H1 (cell line): ENCODE measurements around the gene C1RL. TPM values are rescaled to one million over a fixed set of nuclear protein-coding genes. Genes with fewer than 3 reads are reported as not detected.

Source experiments
- CTCF ChIA-PET: fragments of 300-600 bp; sonication (Branson Sonifier 250); formaldehyde crosslinking; loops from one replicate; lab custom pipeline; 2021; ENCODE audit not compliant: partially characterized antibody; lab: Charles Lee
- POLR2A ChIA-PET: fragments of 300-600 bp; sonication (Branson Sonifier 250); formaldehyde crosslinking; loops from one replicate; lab custom pipeline; 2021; ENCODE audit warnings: inconsistent platforms; ENCODE audit not compliant: partially characterized antibody; lab: Charles Lee
- DNase-seq, 2 experiments: peaks; one replicate each; pipeline versions ENCODE4 v3.0.0 to v3.0.0-alpha.2; 2010 to 2022; ENCODE audit warnings: low spot score in 2 of 2, low read depth in 1 of 2, mixed read lengths in 1 of 2
- FAIRE-seq: peaks from 2 replicates; lab custom pipeline; 2011; peaks lifted over from hg19 to GRCh38; lab: Jason Lieb, UNC
- H2AFZ ChIP-seq: 2 replicates; pipeline ENCODE4 v1.8.1; 2012; ENCODE audit warnings: low read length, inconsistent platforms
- H2AK5ac ChIP-seq: 2 replicates; pipeline ENCODE4 v1.6.1; 2013; ENCODE audit warnings: low read depth, low read length
- H2BK120ac ChIP-seq: replicated peaks from 2 replicates; pipeline ENCODE3; 2013; ENCODE audit warnings: low read depth, low read length, inconsistent platforms
- H2BK12ac ChIP-seq: 2 replicates; pipeline ENCODE4 v1.6.1; 2013; ENCODE audit warnings: low read depth, low read length
- H2BK15ac ChIP-seq: 2 replicates; pipeline ENCODE4 v1.6.1; 2013; ENCODE audit warnings: low read length
- H2BK20ac ChIP-seq: 2 replicates; pipeline ENCODE4 v1.6.1; 2013; ENCODE audit warnings: low read length
- H2BK5ac ChIP-seq: 2 replicates; pipeline ENCODE4 v1.6.1; 2013; ENCODE audit warnings: low read depth, low read length
- H3K14ac ChIP-seq: 2 replicates; pipeline ENCODE4 v1.6.1; 2013; ENCODE audit warnings: inconsistent platforms; ENCODE audit not compliant: insufficient read length
- H3K18ac ChIP-seq: 2 replicates; pipeline ENCODE4 v1.6.1; 2013; ENCODE audit warnings: low read length; ENCODE audit errors: extremely low read depth
- H3K23ac ChIP-seq: 2 replicates; pipeline ENCODE4 v1.6.1; 2013; ENCODE audit warnings: inconsistent platforms; ENCODE audit not compliant: insufficient read length
- H3K23me2 ChIP-seq: 2 replicates; pipeline ENCODE4 v1.6.1; 2013; ENCODE audit warnings: low read depth, low read length
- H3K27ac ChIP-seq: 2 replicates; pipeline ENCODE4 v1.6.1; 2011; ENCODE audit warnings: low read depth, low read length, inconsistent platforms
- H3K27me3 ChIP-seq, 4 experiments: replicated peaks in 1 of 4; 1 replicate in 1 of 4; 2 replicates in 3 of 4; pipeline versions ENCODE4 v1.6.1 to v1.8.1; 2011 to 2013; ENCODE audit warnings: low read length in 3 of 4, mild to moderate bottlenecking in 3 of 4, inconsistent platforms in 2 of 4, mixed read lengths in 2 of 4, moderate library complexity in 1 of 4; ENCODE audit not compliant: control insufficient read depth in 3 of 4, insufficient read depth in 3 of 4; ENCODE audit errors: extremely low read depth in 1 of 4
- H3K36me3 ChIP-seq, 4 experiments: 2 replicates each; pipeline versions ENCODE4 v1.6.1 to v1.8.1; 2011 to 2013; ENCODE audit warnings: mild to moderate bottlenecking in 4 of 4, low read length in 3 of 4, moderate library complexity in 2 of 4, control low read depth in 1 of 4, inconsistent platforms in 1 of 4; ENCODE audit not compliant: insufficient read depth in 4 of 4, control insufficient read depth in 2 of 4
- H3K4ac ChIP-seq: replicated peaks from 2 replicates; pipeline ENCODE3; 2013; ENCODE audit warnings: low read length, low read depth, mixed read lengths, inconsistent platforms; ENCODE audit not compliant: insufficient read length
- H3K4me1 ChIP-seq, 4 experiments: replicated peaks in 1 of 4; 1 replicate in 1 of 4; 2 replicates in 3 of 4; pipeline versions ENCODE4 v1.6.1 to v1.8.1; 2011 to 2013; ENCODE audit warnings: low read length in 3 of 4, inconsistent platforms in 2 of 4, mixed read lengths in 1 of 4; ENCODE audit not compliant: insufficient read depth in 4 of 4, control insufficient read depth in 3 of 4
- H3K4me2 ChIP-seq, 2 experiments: 2 replicates each; pipeline versions ENCODE4 v1.6.1 to v1.8.1; 2011 to 2013; ENCODE audit warnings: low read depth in 2 of 2, low read length in 2 of 2, control low read depth in 1 of 2, inconsistent platforms in 1 of 2, mild to moderate bottlenecking in 1 of 2; ENCODE audit not compliant: insufficient read depth in 1 of 2
- H3K4me3 ChIP-seq, 4 experiments: fragments of 200-600, 300-600 bp in 1 of 4; sonication (generic), shearing (Covaris generic), sonication (Bioruptor Twin) in 1 of 4; 2 replicates each; pipeline versions ENCODE4 v1.5.1 to v1.8.1; 2011 to 2016; ENCODE audit warnings: low read length in 4 of 4, low read depth in 3 of 4, control low read depth in 2 of 4, inconsistent platforms in 2 of 4, mild to moderate bottlenecking in 2 of 4, mixed read lengths in 1 of 4, moderate library complexity in 1 of 4; ENCODE audit not compliant: insufficient read depth in 2 of 4; ENCODE audit errors: extremely low read depth in 1 of 4
- H3K56ac ChIP-seq: replicated peaks from 2 replicates; pipeline ENCODE3; 2013; ENCODE audit warnings: low read depth, mild to moderate bottlenecking, mixed read lengths, low read length, inconsistent platforms; ENCODE audit not compliant: insufficient read length
- H3K79me1 ChIP-seq: 2 replicates; pipeline ENCODE4 v1.6.1; 2013; ENCODE audit warnings: low read depth, low read length, control low read depth
- H3K79me2 ChIP-seq, 2 experiments: 2 replicates each; pipeline versions ENCODE4 v1.6.1 to v1.8.1; 2012 to 2013; ENCODE audit warnings: low read length in 2 of 2, mild to moderate bottlenecking in 2 of 2, inconsistent platforms in 1 of 2; ENCODE audit not compliant: insufficient read depth in 2 of 2, control insufficient read depth in 1 of 2
- H3K9ac ChIP-seq, 4 experiments: replicated peaks in 1 of 4; 1 replicate in 1 of 4; 2 replicates in 3 of 4; pipeline versions ENCODE4 v1.6.1 to v1.8.1; 2011 to 2013; ENCODE audit warnings: low read depth in 3 of 4, low read length in 3 of 4, control low read depth in 2 of 4, mild to moderate bottlenecking in 2 of 4, moderate library complexity in 2 of 4, inconsistent platforms in 1 of 4; ENCODE audit errors: extremely low read depth in 1 of 4
- H3K9me3 ChIP-seq, 2 experiments: 2 replicates each; pipeline versions ENCODE4 v1.6.1 to v1.8.1; 2012 to 2013; ENCODE audit warnings: mild to moderate bottlenecking in 2 of 2, moderate library complexity in 2 of 2, control low read depth in 1 of 2, inconsistent platforms in 1 of 2, low read depth in 1 of 2, low read length in 1 of 2, mixed read lengths in 1 of 2; ENCODE audit not compliant: insufficient read depth in 2 of 2
- H4K20me1 ChIP-seq, 2 experiments: replicated peaks in 1 of 2; 2 replicates each; pipeline versions ENCODE3 to v1.8.1; 2011 to 2013; ENCODE audit warnings: inconsistent platforms in 2 of 2, low read length in 2 of 2, mild to moderate bottlenecking in 1 of 2; ENCODE audit not compliant: insufficient read depth in 2 of 2, control insufficient read depth in 1 of 2
- H4K5ac ChIP-seq: 2 replicates; pipeline ENCODE4 v1.6.1; 2013; ENCODE audit warnings: low read length, low read depth, mixed read lengths, inconsistent platforms; ENCODE audit not compliant: insufficient read length
- H4K8ac ChIP-seq: 2 replicates; pipeline ENCODE4 v1.8.0; 2013; ENCODE audit warnings: mild to moderate bottlenecking, moderate library complexity, low read length, inconsistent platforms; ENCODE audit not compliant: insufficient read depth; ENCODE audit errors: extremely low read depth
- H4K91ac ChIP-seq: replicated peaks from 2 replicates; pipeline ENCODE3; 2013; ENCODE audit warnings: low read length, mixed read lengths, inconsistent platforms; ENCODE audit not compliant: insufficient read length
- CHD2 ChIP-seq: IDR thresholded peaks from 2 replicates; pipeline ENCODE4 v1.6.1; 2012; ENCODE audit warnings: low read length, improper control_type of control experiment
- CTBP2 ChIP-seq: IDR thresholded peaks from 2 replicates; pipeline ENCODE4 v1.7.0; 2011; ENCODE audit warnings: borderline replicate concordance, mild to moderate bottlenecking, moderate library complexity, mixed read lengths, low read length; ENCODE audit not compliant: insufficient read depth, insufficient read length
- EP300 ChIP-seq, 2 experiments: IDR thresholded peaks; 1 replicate in 1 of 2; 2 replicates in 1 of 2; pipeline ENCODE4 v1.6.1; 2011 to 2012; ENCODE audit warnings: low read depth in 2 of 2, low read length in 2 of 2, mild to moderate bottlenecking in 2 of 2, borderline replicate concordance in 1 of 2, inconsistent platforms in 1 of 2, moderate library complexity in 1 of 2
- GABPA ChIP-seq: IDR thresholded peaks from 2 replicates; pipeline ENCODE4 v1.6.1; 2011; ENCODE audit warnings: mild to moderate bottlenecking, low read length, moderate library complexity, borderline replicate concordance; ENCODE audit not compliant: insufficient read depth
- HDAC6 ChIP-seq: IDR thresholded peaks from one replicate; pipeline ENCODE4 v1.7.1; 2012; ENCODE audit warnings: low read depth, mild to moderate bottlenecking, inconsistent platforms, low read length, moderate library complexity
- WGBS, 2 experiments: shearing (Covaris generic) in 1 of 2; methylation state at CpG; one replicate each; pipeline versions ENCODE4 v1.1.6 to v1.1.7; 2013 to 2015; ENCODE audit warnings: low lambda C conversion rate in 2 of 2, mixed read lengths in 2 of 2, inconsistent platforms in 1 of 2, low coverage in 1 of 2, missing lambda C conversion rate in 1 of 2; ENCODE audit not compliant: insufficient replicate concordance in 2 of 2, insufficient coverage in 1 of 2, insufficient read length in 1 of 2; ENCODE audit errors: extremely low coverage in 1 of 2, missing lambda C conversion rate in 1 of 2; 5-methylcytosine and 5-hydroxymethylcytosine counted together
- polyA plus RNA-seq, 7 experiments: library from polyadenylated mRNA; depleted of rRNA in 3 of 7; stranded (reverse) in 5 of 7; unstranded in 2 of 7; fragments of >200 nt in 5 of 7; fragments of 200-250 nt in 2 of 7; gene quantifications; 1 replicate in 5 of 7; 2 replicates in 1 of 7; 4 replicates in 1 of 7; pipeline versions ENCODE4 v1.2.1 to v1.2.3, GENCODE V29; 2011 to 2013; ENCODE audit warnings: missing spikeins in 2 of 7, mixed read lengths in 2 of 7
- total RNA-seq: library from RNA; stranded (reverse); fragmentation: NEBNext Ultra II Directional; extraction: Animal tissue kit (Norgen Biotek cat#: 25700); gene quantifications from 2 replicates; pipeline ENCODE4 v1.2.1, GENCODE V29; 2021

The C1RL gene
- total and polyA plus RNA-seq, 2 of the 8 experiments (the other 6 are each of a cell fraction or from before 2014, with no cell fraction given): 11.4 to 15.5 TPM

DNA sequence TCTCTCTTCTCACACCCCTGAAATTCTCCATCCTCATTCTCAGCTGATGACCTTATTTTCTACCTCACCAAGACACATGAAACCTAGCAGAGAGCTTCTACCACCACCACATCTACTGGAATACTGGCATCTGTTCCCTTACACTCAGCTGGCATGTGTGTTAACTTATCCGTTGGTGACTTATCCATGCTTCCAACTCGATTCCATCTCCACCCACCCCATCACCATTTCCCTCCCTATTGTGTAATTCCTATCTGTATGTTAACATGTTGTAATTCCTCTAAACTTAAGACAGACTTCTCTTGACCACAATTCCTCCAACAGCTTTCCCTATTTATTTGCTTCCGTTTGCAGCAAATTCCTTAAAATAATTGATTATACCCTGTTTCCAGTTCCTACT is 33.1 kb downstream of the C1RL start:
- H3K9me3 ChIP-seq: no peaks in the 10 kb centered on the region
- H3K27me3 ChIP-seq: no peaks in the 10 kb centered on the region
- no peaks in the 10 kb centered on the region for H3K79me2 ChIP-seq
- H2BK20ac ChIP-seq: no peak overlapping the region
- H3K4me3 ChIP-seq: no peak overlapping the region
- H4K20me1 ChIP-seq: no peaks in the 10 kb centered on the region
- H2BK15ac ChIP-seq: no peak overlapping the region
- FAIRE-seq: no peak
- no peak overlapping the region for H2AFZ ChIP-seq
- H3K36me3 ChIP-seq: no peaks in the 10 kb centered on the region
- H3K23me2 ChIP-seq: no peaks in the 10 kb centered on the region
- DNase-seq: no peak
- H3K18ac ChIP-seq: no peak overlapping the region
- H3K23ac ChIP-seq: no peak overlapping the region
- no peak overlapping the region for H4K8ac ChIP-seq
- H3K56ac ChIP-seq: no peak overlapping the region
- H3K4ac ChIP-seq: no peak overlapping the region
- no peak overlapping the region for H2BK120ac ChIP-seq
- POLR2A ChIA-PET: interaction anchor here (1.3 to 1.7 kb wide), 2 partner anchors 8 to 12 kb away, joined by 4 to 9 read pairs; no protein-coding TSS in a partner anchor
- H3K14ac ChIP-seq: no peak overlapping the region
- TF ChIP-seq HDAC6 (no peak), EP300 (IDR thresholded peaks at IDR 0.05; ENCODE audit: borderline replicate concordance in 1 of 2, low read depth in 2 of 2, low read length in 2 of 2) (no peak), CTBP2 (no peak), GABPA (no peak), CHD2 (no peak)
- TF ChIP-seq, all 59 proteins: peak for 0
- Histone ChIP-seq H3K79me1 (no peaks in the 10 kb centered on the region), H2AK5ac (no peak overlapping the region), H3K9ac (no peak overlapping the region), H3K27ac (no peak overlapping the region), H4K5ac (no peak overlapping the region), H2BK5ac (no peak overlapping the region), H2BK12ac (no peak overlapping the region), H3K4me2 (no peak overlapping the region), H3K4me1 (no peaks in the 10 kb centered on the region), H4K91ac (no peak overlapping the region)
- 94% methylated on average over 3 of the region's 3 CpGs; no CpG with 5 or more reads in 1 of the 2 experiments for WGBS, 2 experiments
- CTCF ChIA-PET: interaction anchor here (0.6 to 2.1 kb wide), 4 partner anchors 15 to 69 kb away, joined by 3 to 10 read pairs (median 4); no protein-coding TSS in a partner anchor
